Measurements from ENCODE around the gene SHISA8.

Gene SHISA8

GRCh38 chr22:41913842-41914534 lies 886 bp downstream of the SHISA8 start:
- ATAC-seq = no peak

GRCh38 chr22:41913040-41913719 lies 1.7 kb downstream of the SHISA8 start:
- no peak for DNase-seq

More at GRCh38 chr22:41913842-41914534, 886 bp downstream of the SHISA8 start:
- DNase-seq = no peak

GRCh38 chr22:41912338-41913039 lies 2.4 kb downstream of the SHISA8 start:
- no peak for ATAC-seq
- no peak for DNase-seq

More at GRCh38 chr22:41913040-41913719, 1.7 kb downstream of the SHISA8 start:
- peak; percentile 19 for ATAC-seq

DNA sequence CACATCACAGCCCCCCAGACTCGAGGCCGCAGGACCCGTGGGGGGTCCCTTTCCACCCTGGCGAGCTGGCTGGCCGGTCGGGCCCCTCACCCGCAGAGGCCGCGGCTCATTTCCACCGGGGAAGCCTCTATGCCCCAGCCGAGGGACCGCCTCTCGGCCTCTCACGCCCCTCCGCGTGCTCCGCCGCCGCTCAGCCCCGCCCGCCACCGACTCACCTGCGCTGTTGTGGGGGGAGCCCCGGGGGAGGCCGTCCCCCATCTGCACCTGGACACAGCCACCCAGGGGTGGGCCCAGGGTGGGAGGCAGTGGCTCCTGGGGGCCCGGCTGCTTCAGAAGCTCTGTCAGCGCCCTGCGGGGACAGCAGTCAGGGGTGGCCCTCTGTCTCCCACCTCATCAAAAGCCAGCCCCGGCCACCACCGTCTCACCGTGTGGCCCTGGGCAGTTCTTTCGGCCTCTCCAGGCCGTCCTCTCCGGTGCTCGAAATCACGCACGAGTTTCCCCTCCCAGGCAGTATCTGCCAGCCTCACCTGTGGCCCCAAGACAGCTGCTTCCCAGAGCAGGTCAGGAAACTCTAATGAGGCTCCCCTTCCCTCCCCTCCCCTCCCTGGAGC lies 3.8 kb downstream of the SHISA8 start:
- ATAC-seq (no peak), DNase-seq (no peak)

GRCh38 chr22:41910050-41911000 lies 4.5 kb downstream of the SHISA8 start:
- DNase-seq (no peak), ATAC-seq (peak; percentile 11)

- ATAC-seq (no peak), DNase-seq (no peak)
Observed at GRCh38 chr22:41909310-41910049, 5.4 kb downstream of the SHISA8 start.

DNA sequence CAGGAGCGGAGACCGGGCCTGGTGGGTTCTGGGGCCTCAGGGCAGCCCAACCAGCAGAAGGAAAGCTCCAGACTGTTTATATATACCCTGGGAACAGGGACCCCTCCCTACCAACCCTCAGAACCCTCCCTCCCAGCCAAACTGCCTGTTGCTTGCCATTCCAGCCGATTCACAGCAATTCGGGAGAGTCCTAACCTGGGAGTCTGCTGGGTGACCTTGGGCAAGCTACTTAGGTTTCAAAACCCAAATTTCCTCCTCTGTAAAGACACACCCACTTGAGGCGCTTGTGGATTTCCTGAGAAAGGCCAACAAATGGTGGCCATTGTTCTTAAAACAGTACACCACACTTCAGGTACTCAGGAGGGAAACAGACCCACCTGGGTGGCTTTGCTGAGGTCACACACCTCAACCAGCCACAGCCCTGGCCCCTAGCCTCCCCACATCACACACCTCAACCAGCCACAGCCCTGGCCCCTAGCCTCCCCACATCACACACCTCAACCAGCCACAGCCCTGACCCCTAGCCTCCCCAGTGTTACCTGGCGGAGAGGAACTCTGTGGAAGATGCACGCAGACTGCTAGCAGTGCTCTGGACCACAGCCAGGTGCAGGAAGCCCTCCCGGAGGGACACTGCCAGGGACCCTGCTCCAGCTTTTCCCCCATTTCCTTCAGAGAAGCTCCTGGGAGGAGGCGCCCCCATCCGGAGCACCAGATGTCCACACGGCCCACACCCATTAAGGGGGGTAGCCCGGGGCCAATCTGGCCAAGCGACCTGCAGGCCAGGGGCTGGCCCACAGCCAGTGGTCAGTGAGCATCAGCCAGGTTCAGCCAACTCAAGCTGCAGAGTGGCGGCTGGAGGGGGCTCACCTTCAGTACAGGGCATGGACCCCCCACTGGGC lies 6.2 kb downstream of the SHISA8 start:
- ATAC-seq (peak; percentile 3), DNase-seq (no peak)

GRCh38 chr22:41907436-41908401 lies 7.2 kb downstream of the SHISA8 start:
- peak; percentile 4 for ATAC-seq
- DNase-seq = no peak

DNA sequence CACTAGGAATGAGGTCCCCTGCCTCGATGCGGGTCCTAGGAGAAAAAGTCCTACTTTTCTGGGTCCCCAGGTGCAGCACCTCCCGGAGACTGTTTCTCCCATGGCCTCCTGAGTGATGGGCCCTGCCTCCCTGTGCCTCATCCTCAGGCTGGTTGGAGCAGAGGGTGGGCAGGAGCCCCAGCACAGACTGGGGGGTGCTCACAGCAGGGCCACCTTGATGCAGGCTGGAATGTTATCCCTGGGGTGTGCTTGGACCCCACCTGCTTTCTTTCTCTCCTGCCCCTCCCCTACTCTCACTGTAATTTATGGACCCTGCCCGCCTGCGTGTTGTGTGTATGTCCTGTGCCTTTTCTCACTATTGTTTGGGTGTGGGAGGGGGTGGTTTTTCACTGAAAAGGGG lies 8.1 kb downstream of the SHISA8 start:
- DNase-seq = no peak

DNA sequence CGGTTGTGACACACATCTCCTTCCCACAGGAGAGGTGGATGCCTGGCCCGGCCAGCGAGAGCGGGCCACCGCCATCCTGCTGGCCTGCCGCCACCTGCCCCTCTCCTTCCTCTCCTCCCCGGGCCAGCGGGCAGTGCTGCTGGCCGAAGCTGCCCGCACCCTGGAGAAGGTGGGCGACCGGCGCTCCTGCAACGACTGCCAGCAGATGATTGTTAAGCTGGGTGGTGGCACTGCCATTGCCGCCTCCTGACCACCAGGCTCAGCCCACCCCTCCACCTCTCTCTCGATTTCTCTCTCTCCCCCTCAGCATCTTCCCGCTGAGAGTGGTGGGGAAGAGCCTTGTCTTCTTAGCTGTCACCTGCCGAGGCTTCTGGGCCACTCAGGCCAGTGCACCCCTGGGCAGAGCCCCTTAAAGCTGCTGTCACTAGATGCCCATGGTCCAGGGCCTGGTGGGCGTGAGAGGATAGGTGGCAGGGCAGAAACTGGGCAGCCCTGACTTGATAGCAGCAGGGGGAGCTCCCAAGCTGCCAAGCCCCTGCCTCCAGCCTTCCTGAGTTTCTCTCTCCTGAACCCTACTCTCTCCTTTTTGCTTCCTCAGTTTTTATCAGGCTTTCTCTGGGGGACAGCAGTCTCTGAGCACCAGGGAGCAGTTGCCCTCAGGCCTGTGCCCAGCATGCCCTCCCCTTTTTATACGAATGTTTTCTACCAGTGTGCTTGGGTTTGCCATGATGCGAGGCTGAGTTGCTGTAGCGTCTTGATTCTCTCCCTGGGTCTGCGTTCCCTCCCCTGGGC lies 9.3 kb downstream of the SHISA8 start:
- no peak for DNase-seq
- ATAC-seq = no peak

More for the DNA sequence above, 8.1 kb downstream of the SHISA8 start:
- no peak for ATAC-seq

DNA sequence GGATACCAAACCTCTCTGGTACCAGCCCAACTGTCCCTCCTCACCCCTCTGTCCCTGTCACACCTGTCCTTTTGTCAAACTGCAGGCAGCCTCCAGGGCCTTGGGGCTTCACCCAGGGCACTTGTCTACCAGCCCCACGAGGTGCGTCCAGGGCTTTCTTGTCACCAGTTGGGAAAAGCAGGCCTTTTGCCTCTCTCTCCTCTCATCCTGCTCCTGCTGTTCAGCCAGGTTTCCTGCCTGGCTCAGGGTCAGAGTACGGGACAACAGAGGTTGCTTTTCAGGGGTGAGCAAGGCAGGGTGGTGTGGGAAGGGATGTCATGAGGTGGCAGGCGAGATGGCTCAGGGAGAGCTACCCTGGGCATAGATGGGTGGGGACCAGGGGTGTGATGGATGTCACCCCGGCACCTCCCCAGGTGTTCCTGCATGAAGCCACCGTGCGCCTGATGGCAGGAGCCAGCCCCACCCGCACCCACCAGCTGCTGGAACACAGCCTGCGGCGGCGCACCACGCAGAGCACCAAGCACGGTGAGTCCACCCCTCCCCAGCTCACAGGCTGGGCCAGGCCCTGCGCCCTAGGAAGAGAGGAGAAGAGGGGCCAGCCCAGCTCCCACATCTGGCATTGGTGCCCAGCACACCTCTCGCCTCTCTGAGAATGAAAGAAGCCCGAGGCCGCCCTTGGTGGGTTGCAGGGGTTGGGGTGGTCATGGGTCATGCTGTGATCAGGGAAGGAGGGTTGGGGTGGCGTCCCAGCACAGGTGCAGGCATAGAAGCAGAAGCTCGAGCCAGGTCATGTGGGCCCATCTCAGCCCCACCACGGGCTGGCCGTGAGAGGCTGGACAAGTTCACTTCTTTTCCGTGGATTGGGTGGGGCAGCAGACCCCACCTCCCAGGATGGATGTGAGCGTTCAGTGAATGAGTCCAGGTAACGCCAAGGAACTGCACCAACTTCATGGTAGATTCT lies 10.1 kb downstream of the SHISA8 start:
- ATAC-seq (no peak), DNase-seq (no peak)

DNA sequence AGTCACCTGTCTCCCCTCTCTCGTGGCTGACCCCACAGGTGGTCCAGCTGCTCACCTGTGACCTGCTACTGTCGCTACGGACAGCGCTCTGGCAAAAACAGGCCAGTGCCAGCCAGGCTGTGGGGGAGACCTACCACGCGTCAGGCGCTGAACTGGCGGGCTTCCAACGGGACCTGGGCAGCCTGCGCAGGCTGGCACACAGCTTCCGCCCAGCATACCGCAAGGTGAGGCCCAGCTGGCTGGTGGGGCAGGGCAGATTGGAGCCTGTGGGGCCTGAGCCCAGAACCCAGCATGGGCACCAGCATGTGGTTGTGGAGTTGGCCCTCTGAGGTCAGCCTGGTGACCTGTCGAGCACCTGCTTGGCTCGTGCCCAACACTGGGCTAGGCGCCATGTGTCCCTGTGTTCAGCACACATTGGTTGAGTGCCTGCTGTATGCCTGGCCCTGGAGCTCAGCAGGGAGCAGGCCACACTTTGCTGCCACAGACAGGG lies 11.9 kb downstream of the SHISA8 start:
- ATAC-seq = no peak

GRCh38 chr22:41902016-41902415 lies 12.9 kb downstream of the SHISA8 start:
- ATAC-seq (no peak), DNase-seq (no peak)

More for the DNA sequence above, 11.9 kb downstream of the SHISA8 start:
- no peak for DNase-seq

GRCh38 chr22:41900652-41901312 lies 14.1 kb downstream of the SHISA8 start:
- ATAC-seq (no peak), DNase-seq (no peak)

DNA sequence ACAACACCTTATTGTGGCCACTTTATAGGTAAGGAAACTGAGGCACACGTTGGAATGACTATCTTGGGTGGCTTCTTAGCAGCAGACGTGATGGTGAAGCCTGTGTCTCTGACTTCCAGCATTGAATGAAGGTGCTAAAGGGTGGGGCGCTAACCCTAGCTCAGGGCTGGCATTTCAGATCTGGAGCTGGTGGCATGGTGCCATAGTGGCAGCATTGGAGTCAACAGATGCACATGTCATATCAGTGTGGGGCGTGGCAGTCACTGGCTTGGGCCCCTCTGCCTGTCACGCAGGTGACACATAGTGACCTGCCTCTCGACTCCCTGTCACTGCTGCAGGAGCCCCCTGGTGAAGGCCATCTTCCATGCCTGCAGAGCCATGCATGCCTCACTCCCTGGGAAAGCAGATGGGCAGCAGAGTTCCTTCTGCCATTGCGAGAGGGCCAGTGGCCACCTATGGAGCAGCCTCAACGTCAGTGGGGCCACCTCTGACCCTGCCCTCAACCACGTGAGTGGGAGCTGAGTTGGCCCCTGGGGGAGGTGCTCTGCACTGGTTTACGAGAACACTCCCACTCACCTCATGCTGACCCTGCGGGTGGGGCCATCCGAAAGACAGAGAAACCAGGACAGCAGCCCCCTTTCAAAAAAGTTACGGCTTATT lies 14.8 kb downstream of the SHISA8 start:
- DNase-seq = no peak
- no peak for ATAC-seq
